AG04449 (cell line): ENCODE data around the gene SLC9A1.
A peak's percentile ranks its signal among the peaks of the same experiment; 100 is the strongest.
"Not testable (repeated sequence)": the region's sequence is repeated elsewhere in the genome, so short reads cannot be mapped to it uniquely, and the experiment has no call there.

Experiments used
- CTCF ChIA-PET: fragments of 350-600 bp; formaldehyde crosslinking; extraction: SDS; loops from one replicate; lab custom pipeline; 2021; ENCODE audit warnings: antibody characterized with exemption; lab: Yijun Ruan, JAX
- POLR2A ChIA-PET: fragments of 400-600, 350-600 bp; formaldehyde crosslinking; extraction: SDS; loops from one replicate; lab custom pipeline; 2020; ENCODE audit warnings: antibody characterized with exemption, inconsistent platforms; lab: Yijun Ruan, JAX
- DNase-seq: peaks from one replicate; pipeline ENCODE4 v3.0.0-alpha.2; 2010; ENCODE audit warnings: low read depth, low spot score
- H3K4me3 ChIP-seq: 2 replicates; pipeline ENCODE4 v1.5.1; 2011; ENCODE audit warnings: low read depth, mild to moderate bottlenecking, control low read depth, low read length
- TF ChIP-seq, protein P1 (sequence below): IDR thresholded peaks from one replicate; pipeline ENCODE4 v1.5.1; 2011; ENCODE audit warnings: mild to moderate bottlenecking, moderate library complexity, low read length, control low read depth, inconsistent platforms; ENCODE audit not compliant: insufficient read depth; ENCODE audit errors: missing control alignments

SLC9A1 gene

DNA sequence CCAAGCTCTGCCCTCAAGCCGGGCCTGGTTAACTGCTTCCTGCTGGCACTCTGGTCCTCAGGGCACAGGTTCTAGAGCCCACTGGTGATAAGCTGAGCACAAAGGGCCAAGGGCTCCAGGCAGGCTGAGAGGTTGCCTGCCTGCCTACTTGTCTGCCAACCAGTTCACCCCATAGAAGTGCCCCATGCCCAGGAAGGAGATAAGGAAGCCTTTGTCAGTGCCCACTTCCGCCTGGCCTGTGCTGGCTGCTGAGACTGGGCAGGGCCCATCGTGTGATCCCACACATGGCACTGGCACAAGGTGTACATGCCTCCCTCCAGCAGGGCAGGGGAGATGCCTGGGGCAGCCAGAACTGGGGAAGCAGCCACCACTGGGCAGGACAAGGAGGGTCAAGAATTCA is 24.1 kb downstream of the SLC9A1 start:
- TF ChIP-seq, protein P1, sequence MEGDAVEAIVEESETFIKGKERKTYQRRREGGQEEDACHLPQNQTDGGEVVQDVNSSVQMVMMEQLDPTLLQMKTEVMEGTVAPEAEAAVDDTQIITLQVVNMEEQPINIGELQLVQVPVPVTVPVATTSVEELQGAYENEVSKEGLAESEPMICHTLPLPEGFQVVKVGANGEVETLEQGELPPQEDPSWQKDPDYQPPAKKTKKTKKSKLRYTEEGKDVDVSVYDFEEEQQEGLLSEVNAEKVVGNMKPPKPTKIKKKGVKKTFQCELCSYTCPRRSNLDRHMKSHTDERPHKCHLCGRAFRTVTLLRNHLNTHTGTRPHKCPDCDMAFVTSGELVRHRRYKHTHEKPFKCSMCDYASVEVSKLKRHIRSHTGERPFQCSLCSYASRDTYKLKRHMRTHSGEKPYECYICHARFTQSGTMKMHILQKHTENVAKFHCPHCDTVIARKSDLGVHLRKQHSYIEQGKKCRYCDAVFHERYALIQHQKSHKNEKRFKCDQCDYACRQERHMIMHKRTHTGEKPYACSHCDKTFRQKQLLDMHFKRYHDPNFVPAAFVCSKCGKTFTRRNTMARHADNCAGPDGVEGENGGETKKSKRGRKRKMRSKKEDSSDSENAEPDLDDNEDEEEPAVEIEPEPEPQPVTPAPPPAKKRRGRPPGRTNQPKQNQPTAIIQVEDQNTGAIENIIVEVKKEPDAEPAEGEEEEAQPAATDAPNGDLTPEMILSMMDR: no peak
- POLR2A ChIA-PET: interaction anchor here (1.2 kb wide), 1 partner anchor 13 kb away, joined by 4 read pairs; no protein-coding TSS in a partner anchor
- no peak for DNase-seq

DNA sequence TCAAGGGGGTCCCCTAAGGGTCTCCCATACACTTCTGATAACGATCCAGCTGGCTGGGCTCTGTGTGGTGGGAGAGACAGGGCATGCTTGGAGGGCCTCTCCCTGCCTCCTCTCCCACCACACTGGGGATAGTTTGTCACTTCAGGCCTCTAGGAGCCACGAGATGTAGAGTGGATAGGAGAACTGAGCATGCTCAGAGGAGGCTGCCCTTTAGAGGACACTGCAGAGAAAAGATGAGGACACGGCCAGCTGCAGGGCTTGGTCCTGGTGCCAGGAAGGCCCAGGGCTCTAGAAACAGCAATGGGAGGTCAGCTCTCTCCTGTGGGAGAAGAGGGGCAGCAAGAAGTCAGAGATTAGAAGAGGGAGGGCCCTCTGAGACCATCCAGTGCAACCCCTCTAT is 25.7 kb downstream of the SLC9A1 start:
- TF ChIP-seq, protein P1: no peak
- ChIA-PET CTCF (interaction anchor here (1.2 to 1.5 kb wide), 2 partner anchors 12 to 16 kb away, joined by 3 read pairs; no protein-coding TSS in a partner anchor), POLR2A (interaction anchor here (1.5 kb wide), 1 partner anchor 25 kb away, joined by 4 read pairs; the partner anchor contains the start of gene SLC9A1)
- DNase-seq: no peak
- no peak overlapping the region for H3K4me3 ChIP-seq

More for the DNA sequence above, 24.1 kb downstream of the SLC9A1 start:
- CTCF ChIA-PET: interaction anchor here (1.7 kb wide), 1 partner anchor 24 kb away, joined by 4 read pairs; the partner anchor contains the start of gene SLC9A1
- H3K4me3 ChIP-seq: no peak overlapping the region

DNA sequence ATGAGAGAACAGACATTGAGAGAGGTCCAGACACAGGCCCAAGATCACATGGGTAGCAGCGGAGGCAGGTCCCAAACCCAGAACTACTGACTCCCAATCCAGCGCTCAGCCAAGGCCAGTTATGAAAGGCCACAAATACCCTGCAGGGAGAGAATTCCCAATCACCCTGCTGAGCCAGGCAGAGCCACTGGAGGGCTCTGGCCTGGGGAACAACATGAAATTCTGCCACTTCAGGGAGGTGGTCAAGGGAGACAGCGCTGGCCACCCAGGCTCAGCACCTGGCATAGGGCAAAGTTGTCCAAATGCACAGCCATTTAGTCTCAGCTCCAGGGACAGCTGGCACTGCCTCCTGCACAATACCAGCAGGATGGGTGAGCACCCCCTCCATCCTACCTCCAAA is 27.5 kb downstream of the SLC9A1 start:
- ChIA-PET CTCF (interaction anchor here (0.6 to 1.6 kb wide), 3 partner anchors 15 to 25 kb away, joined by 3 to 5 read pairs (median 4); no protein-coding TSS in a partner anchor), POLR2A (no interaction called here)
- TF ChIP-seq, protein P1: peak; percentile 10
- DNase-seq: no peak
- no peak overlapping the region for H3K4me3 ChIP-seq

DNA sequence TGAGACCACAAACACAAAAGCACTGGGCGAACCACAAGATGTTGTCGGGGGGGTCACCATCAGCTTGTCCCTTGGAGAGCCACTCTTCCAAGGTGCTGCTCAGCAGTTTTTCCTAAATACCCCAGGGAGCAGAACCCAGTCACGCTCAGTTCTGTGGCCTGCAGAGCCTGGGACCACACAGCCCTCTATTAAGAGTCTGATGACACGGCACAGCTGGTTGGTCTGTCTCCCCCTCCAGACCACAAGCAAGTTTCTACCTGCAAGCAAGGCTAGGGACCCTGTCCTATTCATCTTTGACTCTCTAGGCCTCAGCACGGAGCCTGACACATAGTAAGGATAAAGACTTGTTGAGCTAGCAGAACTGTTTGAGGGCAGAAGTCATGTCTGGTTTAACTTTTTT is 28.5 kb downstream of the SLC9A1 start:
- DNase-seq: no peak
- no peak overlapping the region for H3K4me3 ChIP-seq
- POLR2A ChIA-PET: interaction anchor here (1.7 kb wide), 1 partner anchor 28 kb away, joined by 4 read pairs; the partner anchor contains the start of gene SLC9A1
- CTCF ChIA-PET: interaction anchor here (0.7 to 1.6 kb wide), 4 partner anchors 13 to 171 kb away, joined by 3 to 7 read pairs (median 4); no protein-coding TSS in a partner anchor
- TF ChIP-seq, protein P1: no peak

DNA sequence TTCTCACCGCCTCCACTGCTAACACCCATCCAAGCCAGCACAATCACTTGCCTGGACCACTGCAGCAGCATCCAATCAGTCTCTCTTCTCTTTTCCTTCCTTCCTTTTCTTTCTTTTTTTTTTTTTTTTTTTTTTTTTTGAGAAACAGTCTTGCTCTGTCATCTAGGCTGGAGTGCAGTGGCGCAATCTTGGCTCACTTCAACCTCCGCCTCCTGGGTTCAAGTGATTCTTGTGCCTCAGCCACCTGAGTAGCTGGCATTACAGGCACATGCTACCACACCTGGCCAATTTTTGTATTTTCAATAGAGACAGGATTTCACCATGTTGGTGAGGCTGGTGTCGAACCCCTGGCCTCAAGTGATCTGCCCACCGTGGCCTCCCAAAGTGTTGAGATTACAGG is 29.8 kb downstream of the SLC9A1 start:
- POLR2A ChIA-PET: interaction anchor here (1.7 kb wide), 1 partner anchor 30 kb away, joined by 4 read pairs; the partner anchor contains the start of gene SLC9A1
- CTCF ChIA-PET: interaction anchor here (0.9 to 1.3 kb wide), 5 partner anchors 14 to 232 kb away, joined by 3 to 4 read pairs (median 3); partner anchors contain the start of gene SLC9A1

DNA sequence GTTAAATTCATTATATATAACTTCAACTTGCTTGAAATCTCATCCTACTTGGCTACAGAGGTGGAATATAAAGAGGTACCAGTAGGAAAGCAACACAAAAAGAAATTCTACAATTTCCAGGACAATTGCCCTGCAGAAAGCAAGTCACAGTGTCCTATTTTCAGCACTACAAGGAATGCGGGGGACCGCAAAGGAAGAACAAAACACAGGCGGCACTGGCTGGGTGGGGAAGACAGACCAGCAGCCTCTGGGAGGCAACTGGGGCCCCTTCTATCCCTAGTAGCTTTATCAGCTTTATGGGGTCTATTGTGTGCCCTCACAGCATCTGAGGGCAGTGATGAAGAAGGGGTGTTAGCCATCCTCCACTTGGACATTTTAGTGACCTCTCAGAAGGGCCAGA is 30.5 kb downstream of the SLC9A1 start:
- no peak overlapping the region for H3K4me3 ChIP-seq
- no peak for DNase-seq
- POLR2A ChIA-PET: interaction anchor here (2.2 kb wide), 1 partner anchor 30 kb away, joined by 7 read pairs; the partner anchor contains the start of gene SLC9A1
- CTCF ChIA-PET: interaction anchor here (1.0 to 1.3 kb wide), 5 partner anchors 9 to 233 kb away, joined by 3 to 4 read pairs (median 3); partner anchors contain the start of gene SLC9A1
- TF ChIP-seq, protein P1: no peak

More for the DNA sequence above, 29.8 kb downstream of the SLC9A1 start:
- DNase-seq, H3K4me3 ChIP-seq: not testable (repeated sequence)
